ENCODE results near the gene SERINC4.

- TF ChIP-seq CAMTA2 (CRISPR knock-in tag; conservative IDR thresholded peaks at IDR 0.05) = no peak
- TF ChIP-seq MEF2D (tag; conservative IDR thresholded peaks at IDR 0.05; ENCODE audit: low read depth) = no peak
- TF ChIP-seq SRF (CRISPR knock-in tag; IDR thresholded peaks at IDR 0.05) = no peak
- TF ChIP-seq RCOR1 (IDR thresholded peaks at IDR 0.05; ENCODE audit: borderline replicate concordance in 1 of 2, low read depth in 2 of 2, low read length in 2 of 2) = no peak
- no peak for TF ChIP-seq TCF7 (IDR thresholded peaks at IDR 0.05; ENCODE audit: borderline replicate concordance)
- TF ChIP-seq ZBTB34 (CRISPR knock-in tag; IDR thresholded peaks at IDR 0.05) = no peak
- TF ChIP-seq JUND (IDR thresholded peaks at IDR 0.05; ENCODE audit: borderline replicate concordance, low read depth, low read length) = no peak
- TF ChIP-seq JUND (tag; IDR thresholded peaks at IDR 0.05; ENCODE audit: borderline replicate concordance, low read depth, low read length) = no peak
- TF ChIP-seq ZBTB33 (CRISPR knock-in tag; IDR thresholded peaks at IDR 0.05) = no peak
- no peak for TF ChIP-seq EP300 (IDR thresholded peaks at IDR 0.05; ENCODE audit: low read length)
Observed at GRCh38 chr15:43799945-43800285, at the start of gene SERINC4.
